HG02571 (cell line): ENCODE data around the gene APOBEC3G.

ENCODE experiments used
- ATAC-seq: cut with Tn5 transposase; IDR thresholded peaks from one replicate; pipeline ENCODE4 v1.9.1; 2021; ENCODE audit warnings: mild to moderate bottlenecking, moderate library complexity; ENCODE audit not compliant: unreplicated experiment

APOBEC3G gene

GRCh38 chr22:39090426-39091064 is 13.5 kb downstream of the APOBEC3G start:
- no peak for ATAC-seq

DNA sequence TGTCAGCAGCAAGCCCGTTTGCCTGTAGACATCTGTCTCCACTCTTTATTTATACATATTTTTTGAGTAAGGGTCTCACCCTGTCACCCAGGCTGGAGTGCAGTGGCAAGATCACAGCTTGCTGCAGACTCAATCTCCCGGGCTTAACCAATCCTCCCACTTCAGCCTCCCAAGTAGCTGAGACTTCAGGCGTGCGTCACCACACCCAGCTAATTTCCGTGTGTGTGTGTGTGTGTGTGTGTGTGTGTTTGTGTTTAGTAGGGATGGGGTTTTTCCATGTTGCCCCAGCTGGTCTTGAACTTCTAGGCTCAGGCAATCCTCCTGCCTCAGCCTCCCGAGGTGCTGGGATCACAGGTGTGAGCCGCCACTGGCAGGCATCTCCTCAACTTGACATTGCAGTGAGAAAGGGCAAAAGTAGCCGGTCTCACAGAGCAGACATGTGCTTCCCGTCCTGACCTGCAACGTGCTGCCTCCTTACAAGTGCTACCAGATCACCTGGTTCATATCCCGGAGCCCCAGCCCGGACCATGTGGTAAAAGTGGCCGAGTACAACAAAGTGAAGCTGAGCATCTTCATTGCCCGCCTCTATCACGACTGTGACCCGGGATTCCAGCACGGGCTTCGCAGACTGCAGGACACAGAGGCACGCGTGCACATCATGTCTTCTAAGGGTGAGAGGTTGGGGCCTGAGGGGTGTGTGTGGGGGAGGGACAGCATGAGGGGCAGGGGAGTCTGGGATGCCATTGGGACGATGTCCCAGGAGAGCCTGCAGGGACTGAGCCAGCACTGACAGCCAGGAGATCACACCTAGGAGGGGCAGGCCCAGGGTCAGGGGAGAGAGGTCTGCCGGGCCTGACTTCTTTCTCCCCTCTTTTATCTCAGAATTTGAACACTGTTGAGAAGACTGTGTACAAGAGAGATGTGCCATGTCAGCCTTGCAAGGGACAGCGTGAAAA is 14.3 kb downstream of the APOBEC3G start:
- ATAC-seq, result no peak

GRCh38 chr22:39092111-39092862 is 15.2 kb downstream of the APOBEC3G start:
- ATAC-seq, result no peak

- no peak for ATAC-seq
Measured at GRCh38 chr22:39094717-39095389, 17.8 kb downstream of the APOBEC3G start.

- no peak for ATAC-seq
Measured at GRCh38 chr22:39095971-39096370, 18.9 kb downstream of the APOBEC3G start.

DNA sequence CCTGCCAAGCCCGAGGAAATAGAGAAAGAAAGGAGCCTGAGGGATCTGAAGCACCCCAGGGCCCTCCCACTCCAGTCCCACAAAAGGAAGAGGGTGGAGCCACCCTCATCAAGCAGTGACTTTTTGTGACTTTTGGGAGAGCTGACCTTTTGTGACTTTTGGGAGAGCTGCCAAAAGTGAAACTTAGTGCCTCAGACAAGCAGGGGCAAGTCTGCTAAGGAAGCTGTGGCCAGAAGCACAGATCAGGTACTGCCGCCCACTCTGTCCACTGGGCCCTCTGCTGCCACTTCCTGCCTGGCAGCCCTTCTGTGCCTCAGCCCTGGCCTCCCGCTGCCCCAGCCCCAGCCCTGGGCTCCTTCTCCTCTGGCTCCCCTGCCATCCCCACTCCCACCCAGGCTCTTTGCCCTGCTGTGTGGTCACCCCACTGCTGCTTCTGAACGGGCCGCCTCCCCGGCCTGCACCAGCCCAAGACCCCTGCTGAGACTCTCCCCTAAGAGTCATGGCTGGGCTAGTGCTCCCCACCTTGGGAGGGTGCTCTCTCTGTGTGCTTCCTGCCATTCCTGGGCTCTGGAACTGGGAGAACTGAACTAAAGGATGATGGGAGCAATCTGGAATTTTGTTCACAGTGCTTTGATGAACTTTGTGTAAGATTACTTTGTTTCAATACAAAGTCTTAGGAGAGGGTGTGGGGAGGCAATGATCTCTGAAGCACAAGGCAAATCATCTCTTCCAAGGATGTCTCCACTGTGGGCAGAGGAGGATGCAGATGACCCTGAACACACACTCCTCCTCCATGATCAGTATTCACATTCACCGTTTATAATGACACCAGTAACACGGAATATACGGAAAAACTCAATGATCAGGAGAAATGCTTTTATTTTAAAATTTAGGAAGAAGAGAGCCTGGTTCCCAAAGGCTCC is 20.3 kb downstream of the APOBEC3G start, which contains the start of gene APOBEC3H:
Gene APOBEC3H, plus strand, starts transcription at position 147 of the 923 bp plus-strand sequence. CDS start 3,035 bp downstream, outside the sequence.
- no peak for ATAC-seq

GRCh38 chr22:39098026-39098425 is 21.0 kb downstream of the APOBEC3G start:
- ATAC-seq, result no peak

DNA sequence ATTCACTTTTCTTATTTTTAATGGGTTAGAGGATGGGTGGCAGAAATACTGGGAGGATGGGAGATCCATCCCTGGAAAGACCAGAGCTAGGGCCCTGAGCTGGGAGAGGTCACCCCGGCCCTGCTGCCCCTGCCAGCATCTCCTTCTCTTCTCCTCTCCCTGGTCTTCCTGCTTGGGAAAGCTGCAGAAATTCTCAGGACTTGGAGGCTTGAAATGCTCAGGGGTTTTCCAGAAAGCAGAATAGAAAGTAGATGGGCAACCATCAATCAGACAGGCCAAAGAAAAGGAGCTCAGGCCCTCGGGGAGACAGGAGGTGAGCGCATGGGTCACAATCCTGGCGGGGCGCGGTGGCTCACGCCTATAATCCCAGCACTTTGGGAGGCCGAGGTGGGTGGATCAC is 21.5 kb downstream of the APOBEC3G start:
- ATAC-seq, result no peak

DNA sequence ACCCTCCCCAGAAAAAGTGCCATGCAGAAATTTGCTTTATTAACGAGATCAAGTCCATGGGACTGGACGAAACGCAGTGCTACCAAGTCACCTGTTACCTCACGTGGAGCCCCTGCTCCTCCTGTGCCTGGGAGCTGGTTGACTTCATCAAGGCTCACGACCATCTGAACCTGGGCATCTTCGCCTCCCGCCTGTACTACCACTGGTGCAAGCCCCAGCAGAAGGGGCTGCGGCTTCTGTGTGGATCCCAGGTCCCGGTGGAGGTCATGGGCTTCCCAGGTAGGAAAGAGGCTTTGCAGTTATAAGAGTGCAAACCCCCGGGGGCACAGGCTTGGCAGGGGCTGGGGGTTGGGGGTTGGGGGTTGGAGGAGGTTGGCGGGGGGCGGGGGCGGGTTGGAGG is 24.2 kb downstream of the APOBEC3G start:
- ATAC-seq, result no peak

DNA sequence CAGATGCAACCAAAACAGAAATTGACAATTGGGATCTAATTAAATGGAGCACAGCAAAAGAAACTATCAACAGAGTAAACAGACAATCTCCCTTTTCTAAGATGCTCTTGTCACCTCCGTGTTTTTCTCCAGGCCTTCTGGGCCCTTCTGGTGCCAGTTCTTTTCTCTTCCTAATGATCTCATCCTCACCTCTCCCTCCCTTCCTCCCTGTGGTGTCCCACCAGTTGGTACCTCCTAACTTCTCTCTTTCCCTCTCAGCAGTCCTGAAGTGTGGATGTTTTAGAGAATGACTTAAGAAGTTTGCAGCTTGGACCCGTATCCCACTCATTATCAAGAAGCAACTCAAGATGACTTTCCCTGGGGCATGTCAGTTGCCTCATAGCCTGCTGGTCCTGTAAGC is 26.4 kb downstream of the APOBEC3G start:
- ATAC-seq, result no peak

GRCh38 chr22:39106326-39106725 is 29.3 kb downstream of the APOBEC3G start:
- no peak for ATAC-seq

- no peak for ATAC-seq
Measured at GRCh38 chr22:39108487-39108886, 31.4 kb downstream of the APOBEC3G start.

- no peak for ATAC-seq
Measured at GRCh38 chr22:39109361-39109760, 32.3 kb downstream of the APOBEC3G start.

DNA sequence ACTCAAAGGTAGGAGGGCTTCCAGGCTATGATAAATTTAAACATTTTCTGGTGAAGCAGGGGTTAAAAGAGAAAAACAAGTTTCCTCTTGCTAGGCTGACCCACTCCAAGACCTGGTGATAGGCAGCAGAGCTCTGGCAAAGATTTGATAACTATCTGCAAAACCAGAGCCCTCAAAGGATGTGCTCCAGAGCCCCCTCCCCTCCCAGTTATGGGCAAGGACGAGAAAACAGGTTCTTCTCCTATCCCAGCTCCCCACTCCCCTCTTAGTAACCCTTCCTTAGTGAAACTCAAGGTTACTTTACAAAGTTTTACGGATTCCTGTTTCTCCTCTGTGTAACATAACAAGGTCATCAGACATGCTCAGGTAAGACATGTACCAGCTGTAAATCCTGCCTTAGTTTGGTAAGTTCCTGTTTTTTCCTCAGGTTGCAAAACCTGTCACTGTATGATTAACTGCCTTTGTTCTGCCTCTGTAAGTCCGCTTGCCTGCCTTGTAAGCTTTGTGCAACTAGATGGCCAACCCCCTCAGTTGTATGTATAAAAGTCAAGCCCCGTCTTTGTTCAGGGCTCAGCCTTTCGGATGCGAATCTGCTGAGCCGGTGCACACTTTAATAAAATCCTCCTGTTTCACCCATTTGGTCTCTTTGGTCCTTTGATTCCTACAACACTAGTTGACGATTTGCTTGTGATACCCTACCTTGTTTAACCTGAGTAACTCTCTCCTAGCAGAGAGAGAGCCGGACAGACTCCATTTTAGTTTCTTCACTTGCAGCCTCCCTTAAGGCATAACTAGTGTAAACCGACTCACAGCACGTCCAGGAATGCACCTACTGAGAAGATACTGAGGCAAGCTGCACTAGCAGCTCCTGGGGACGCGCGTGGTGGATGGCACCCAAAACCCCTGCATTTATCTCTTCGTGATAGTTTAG is 33.8 kb downstream of the APOBEC3G start:
- no peak for ATAC-seq

DNA sequence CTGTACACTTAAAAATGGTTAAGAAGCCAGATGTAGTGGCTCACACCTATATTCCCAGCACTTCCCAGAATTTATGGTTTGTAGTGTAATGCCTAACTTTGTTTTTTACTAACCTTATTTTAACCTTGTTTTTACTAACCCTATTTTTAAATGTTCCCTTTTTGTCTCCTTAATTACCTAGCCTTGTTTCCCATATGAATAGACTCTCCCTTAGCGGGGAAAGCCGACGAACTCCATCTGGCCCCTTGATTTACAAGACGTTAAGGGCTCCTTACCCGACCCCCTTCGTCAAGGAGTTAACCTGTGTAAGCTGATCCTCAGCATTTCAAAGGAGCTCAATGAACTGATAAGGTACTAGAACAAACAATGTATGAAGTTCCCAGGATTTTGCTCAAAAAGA is 37.0 kb downstream of the APOBEC3G start:
- no peak for ATAC-seq

DNA sequence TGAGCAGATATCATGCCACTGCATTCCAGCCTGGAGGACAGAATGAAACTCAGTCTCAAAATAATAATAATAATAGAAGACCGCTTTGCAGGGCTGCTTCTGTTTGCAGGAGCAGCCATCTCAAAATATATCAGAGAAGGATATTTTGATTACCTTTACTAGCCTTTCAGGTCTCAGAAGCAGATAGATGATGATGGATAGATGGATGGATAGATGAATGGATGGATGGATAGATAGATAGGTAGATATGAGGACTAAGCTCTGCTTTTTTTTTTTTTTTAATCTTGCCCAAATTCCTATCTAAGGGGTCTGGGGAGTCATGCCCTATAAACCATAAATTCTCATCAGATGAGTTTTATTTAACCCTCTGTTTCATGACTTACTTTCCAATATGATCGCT is 38.5 kb downstream of the APOBEC3G start:
- ATAC-seq, result no peak

GRCh38 chr22:39115977-39116621 is 39.0 kb downstream of the APOBEC3G start:
- no peak for ATAC-seq

DNA sequence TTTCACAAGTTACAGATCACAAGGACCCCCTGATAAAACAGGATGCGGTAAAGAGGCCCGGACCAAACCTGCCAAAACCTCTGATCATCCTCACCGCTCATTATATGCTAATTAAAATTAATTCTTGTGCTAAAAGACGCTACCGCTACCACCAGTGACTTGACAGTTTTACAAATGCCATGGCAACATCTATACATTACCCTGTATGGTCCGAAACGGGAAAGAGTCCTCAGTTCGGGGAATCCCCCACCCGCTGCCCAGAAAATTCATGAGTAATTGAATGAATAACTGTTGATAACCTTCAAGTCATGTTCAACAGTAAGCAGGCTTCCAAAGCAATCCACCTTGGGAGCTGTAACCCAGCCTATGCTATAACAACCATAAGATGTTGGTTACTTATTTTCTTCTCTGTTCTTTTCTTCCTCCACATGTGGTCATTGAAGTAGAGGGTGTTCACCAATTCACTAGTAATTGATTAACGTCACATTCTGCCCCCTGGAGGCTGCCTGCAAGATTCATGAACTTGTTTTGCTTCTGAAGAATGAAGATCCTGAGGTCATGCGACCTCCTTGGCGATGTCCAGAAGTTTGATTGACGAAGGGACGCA is 40.6 kb downstream of the APOBEC3G start:
- no peak for ATAC-seq
